ENCODE results near the gene IFNA5.
A peak's percentile ranks its signal among the peaks of the same experiment; 100 is the strongest.

Gene IFNA5

DNA sequence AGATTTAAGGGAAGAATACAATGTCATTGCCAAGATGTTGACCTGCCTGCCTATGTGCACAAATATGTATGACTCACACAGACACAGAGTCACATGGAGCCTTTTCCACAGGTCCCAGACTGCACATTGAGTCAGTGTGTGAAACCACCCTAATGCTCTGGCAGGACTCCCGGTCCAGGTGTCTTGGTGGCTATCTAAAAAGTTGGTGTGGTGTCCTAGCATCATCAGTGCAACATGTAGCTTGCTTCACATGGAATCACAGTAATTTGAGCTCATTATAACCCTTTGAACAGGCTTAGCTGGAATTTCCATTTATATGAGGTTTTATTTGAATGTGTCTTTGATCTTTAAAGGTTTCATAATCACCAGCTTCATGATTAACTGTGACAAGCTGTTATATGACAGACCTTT is 10.7 kb downstream of the IFNA5 start:
- DNase-seq (ENCODE audit: low read depth), result peak; percentile 27

DNA sequence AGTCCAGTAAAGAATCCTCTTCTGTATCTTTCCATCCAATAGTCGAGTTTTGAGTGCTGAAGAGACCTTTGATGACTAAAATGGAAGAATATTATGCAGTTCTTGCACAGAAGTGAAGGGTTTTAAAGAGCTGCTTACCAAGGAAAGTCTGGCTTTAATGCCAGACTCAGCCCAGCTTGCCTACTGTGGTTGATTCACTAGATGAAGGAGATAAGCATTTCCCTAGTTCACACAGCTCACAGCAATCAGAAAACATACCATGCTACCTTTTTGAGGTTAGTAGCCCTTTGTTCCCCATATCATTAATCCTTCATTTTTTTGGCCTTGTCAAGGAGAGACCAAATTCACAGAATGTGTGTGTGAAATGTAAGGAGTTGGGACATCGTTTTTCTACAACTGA is 15.3 kb downstream of the IFNA5 start:
- no peak for DNase-seq (ENCODE audit: low read depth)

DNA sequence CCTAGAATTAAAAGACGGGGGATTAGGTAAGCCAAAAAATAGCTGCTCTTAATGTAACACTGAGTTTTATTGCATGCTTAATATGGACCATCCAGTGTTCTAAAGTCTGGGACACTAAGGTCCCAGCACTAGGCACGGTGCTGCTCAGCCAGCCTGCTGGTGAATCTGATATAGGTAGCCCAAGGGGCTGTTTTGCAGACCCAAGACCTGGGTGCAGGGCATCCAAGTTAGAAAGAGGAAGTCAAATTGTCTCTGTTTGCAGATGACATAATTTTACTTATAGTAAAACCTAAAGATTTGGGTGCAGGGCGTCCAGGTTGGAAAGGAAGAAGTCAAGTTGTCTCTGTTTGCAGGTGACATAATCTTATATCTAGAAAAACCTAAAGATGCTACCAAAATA is 17.8 kb downstream of the IFNA5 start:
- DNase-seq (ENCODE audit: low read depth), result no peak

DNA sequence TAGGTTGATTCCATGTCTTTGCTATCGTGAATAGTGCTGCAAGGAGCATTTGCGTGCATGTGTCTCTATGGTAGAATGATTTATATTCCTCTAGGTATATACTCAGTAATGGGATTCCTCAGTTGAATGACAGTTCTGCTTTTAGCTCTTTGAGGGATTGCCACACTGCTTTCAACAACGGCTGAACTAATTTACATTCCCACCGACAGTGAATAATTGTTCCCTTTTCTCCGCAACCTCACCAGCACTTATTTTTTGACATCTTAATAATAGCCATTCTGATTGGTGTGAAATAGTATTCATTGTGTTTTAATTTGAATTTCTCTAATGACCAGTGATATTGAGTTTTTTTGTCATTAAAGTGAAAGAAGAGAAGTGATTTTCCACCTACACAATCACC is 18.5 kb downstream of the IFNA5 start:
- no peak for DNase-seq (ENCODE audit: low read depth)

DNA sequence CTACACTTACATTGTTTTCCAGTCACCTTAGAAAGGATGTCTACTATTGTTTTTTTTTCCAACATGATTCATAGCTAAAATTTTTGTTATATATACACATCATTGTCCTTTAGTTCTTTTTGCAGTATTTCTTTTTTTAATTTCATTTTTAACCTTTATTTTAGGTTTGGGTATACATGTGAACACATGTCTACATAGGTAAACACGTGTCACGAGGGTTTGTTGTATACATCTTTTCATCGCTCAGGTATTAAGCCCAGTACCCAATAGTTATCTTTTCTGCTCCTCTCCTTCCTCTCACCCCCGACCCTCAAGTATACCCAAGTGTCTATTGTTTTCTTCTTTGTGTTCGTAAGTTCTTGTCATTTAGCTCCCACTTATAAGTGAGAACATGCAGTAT is 19.0 kb downstream of the IFNA5 start:
- DNase-seq (ENCODE audit: low read depth), result no peak

DNA sequence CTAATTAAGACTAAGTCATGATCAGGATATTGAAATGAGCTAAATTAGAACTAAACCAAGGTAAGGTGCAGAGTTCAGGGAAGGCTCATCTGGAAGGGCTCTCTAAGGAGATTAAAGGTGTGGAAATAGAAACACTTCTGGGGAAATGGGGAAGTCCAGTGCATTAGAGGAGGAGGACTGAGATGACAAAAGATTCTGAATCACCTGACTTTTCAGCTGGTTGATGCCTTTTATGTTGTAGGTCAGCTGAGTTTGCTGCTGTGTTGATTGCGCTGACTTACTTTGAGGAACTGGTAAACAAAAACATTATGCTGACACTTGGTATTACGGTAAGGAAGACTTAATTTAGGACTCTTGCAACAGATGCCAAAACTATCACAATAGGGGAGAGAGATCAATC is 23.8 kb downstream of the IFNA5 start:
- DNase-seq (ENCODE audit: low read depth), result no peak

DNA sequence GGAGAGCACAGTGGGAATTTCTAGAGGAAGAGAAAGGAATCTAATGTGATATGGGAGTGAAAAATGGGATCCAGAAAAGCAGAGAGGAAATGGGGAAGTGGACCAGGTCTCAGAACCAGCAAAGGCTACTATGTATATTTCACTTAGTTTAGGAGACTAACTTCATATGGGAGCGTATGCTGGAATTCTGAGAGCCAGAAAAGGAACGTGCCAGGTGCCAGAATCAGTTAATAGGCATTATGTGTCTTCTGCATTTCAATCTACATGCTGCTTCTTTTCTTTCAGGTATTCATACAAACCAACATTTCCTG is 36.8 kb downstream of the IFNA5 start:
- no peak for DNase-seq (ENCODE audit: low read depth)

DNA sequence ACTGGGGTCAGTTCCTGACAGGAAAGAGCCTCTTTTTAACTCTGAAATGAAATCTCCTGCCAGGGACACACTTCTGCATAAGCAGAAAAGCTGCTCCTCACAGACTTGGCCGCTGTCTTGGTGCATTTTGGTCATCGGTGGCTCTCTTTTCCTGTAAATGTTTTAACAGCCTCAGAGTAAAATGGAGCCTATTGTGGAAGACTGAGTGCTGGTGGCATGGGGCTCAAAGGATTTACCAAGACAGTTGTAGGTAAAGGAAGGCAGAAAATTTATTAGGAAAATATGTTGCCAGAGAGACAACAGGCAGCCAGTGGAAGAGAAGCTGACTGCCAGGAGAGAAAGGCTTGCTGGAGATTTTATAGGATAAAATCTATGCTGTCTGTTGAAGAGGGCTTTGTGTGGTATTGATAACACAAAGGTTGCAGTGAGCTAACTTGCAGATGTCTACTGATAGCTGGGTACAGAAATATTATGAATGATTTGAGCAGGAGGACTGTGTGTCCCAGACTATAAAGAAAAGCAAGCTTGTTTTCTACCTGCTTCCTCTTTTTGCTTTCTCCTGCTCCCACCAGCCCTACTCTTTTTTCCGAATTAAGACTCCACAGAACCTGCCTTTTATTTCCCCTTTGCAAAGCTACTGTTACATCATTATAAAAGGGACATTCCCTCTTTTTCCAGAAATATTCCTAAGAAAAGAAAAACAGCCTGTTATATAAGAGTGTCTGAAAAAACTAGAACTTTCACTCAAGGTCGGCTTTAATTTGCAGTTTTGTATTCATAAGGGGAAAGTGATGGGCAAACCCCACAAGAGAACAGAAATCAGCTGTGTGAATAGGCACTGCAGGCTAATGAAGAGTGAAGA is 37.4 kb downstream of the IFNA5 start:
- no peak for DNase-seq (ENCODE audit: low read depth)

DNA sequence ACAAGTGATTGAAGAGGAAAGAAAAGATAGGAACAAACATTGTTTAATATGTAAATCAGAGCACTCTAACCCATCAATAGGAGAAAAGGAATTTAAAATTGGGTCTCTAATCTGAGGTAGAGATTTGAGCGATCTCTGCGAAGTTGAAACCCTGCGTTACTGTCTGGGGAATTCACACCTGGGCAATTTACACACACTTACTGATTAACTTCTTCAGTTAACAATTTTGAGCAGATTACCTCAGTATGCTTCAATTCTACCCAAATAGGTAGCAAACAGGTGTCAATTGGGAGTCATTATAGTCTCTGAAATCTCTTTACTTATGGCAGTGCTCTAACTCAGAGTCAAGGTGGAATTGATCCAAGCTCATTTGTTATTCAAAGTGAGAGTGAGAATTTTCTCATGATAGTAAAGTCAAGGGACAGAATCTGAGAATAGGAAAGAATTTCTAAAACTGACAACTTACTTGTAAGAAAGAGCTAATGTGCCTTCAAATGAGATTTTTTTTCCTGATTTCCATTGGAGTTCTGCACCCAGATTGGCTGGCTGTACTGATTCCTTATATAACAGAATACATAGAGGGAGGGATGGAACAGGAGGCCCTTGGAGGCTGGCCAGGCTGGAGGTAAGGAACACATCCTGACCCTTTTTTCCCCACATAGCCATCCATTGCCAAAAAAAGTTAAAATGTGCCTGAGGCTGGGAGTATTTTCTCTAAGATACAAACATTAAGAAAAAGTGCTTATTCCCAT is 38.2 kb downstream of the IFNA5 start:
- no peak for DNase-seq (ENCODE audit: low read depth)

DNA sequence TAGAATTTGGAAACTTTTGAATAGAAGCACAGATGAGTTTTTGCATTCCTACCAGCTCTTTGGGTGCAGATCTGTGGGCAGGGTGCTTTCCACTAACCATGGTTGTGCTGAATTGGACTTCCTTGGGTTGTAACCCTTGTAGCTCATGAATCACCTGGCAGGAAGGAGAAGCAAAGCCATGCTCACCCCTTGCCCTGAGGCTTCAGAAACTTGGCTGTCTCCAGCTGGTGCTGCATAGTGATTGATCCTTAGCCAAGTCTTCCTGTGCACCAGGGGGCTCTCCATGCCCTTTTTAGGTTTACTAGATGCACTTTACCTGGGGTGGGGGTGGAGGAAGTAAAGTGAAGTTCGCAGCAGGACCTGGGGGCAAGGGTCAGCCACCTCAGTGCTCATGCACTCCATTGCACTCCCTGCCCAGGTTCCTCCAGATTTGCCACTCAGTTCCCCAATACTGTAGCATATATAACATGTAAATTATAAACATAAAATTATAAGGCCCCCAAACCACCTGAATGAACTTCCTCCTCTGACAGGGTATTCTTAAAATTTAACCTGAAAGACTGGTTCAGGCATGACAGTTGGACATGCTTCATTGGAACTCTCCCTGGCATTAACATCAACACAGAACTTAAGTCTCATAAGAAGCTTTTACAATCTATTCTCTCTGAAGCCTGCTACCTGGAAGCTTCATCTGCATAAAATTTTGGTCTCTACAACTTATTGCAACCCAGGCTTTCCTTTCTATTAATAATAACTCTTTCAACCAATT is 39.5 kb downstream of the IFNA5 start:
- DNase-seq (ENCODE audit: low read depth), result no peak

DNA sequence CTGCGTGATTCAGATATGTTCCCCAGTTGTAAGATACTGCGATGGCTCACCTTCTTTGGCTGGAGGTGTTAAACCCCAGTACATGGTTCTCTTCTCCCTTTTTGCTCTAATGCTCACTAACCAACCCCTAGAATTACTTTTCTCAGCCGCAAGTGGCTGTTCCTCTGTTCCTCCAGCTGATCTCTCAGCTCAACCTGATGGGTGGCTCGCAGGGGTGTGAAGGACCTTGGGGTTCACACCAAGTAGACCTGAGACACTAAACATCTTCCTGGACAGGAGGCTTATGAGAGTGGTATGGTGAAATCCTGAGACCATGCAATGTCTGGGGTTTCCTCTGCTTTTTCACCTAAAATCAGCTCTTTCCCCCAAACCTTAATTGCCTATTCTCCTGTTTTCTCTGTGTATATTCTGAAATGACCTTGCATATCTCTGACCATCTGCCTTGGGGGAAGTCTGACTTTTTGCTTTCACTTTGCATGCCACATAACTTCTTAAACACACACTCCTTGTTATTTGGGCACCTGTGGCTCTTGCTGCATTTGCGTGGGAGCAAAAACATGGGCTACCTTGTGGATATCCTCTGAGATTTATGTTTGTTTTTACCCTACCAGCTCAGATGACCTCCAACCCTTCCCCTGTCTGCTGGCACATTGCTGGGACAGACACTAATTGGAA is 49.4 kb downstream of the IFNA5 start:
- DNase-seq (ENCODE audit: low read depth), result no peak

Data from amniotic epithelial cell (primary cell).